ENCODE measurements around the gene CORO1C.

- TF ChIP-seq CTCF (IDR thresholded peaks at IDR 0.05; ENCODE audit: poor library complexity, severe bottlenecking) (no peak), POLR2AphosphoS5 (IDR thresholded peaks at IDR 0.05) (no peak), RAD21 (conservative IDR thresholded peaks at IDR 0.05) (no peak), SMC3 (conservative IDR thresholded peaks at IDR 0.05; ENCODE audit: poor library complexity) (no peak), EZH2 (IDR thresholded peaks at IDR 0.05; ENCODE audit: borderline replicate concordance, insufficient read depth, low read length, poor library complexity, severe bottlenecking) (no peak), MXI1 (conservative IDR thresholded peaks at IDR 0.05; ENCODE audit: poor library complexity, severe bottlenecking) (no peak)
- TF ChIP-seq, protein P1, sequence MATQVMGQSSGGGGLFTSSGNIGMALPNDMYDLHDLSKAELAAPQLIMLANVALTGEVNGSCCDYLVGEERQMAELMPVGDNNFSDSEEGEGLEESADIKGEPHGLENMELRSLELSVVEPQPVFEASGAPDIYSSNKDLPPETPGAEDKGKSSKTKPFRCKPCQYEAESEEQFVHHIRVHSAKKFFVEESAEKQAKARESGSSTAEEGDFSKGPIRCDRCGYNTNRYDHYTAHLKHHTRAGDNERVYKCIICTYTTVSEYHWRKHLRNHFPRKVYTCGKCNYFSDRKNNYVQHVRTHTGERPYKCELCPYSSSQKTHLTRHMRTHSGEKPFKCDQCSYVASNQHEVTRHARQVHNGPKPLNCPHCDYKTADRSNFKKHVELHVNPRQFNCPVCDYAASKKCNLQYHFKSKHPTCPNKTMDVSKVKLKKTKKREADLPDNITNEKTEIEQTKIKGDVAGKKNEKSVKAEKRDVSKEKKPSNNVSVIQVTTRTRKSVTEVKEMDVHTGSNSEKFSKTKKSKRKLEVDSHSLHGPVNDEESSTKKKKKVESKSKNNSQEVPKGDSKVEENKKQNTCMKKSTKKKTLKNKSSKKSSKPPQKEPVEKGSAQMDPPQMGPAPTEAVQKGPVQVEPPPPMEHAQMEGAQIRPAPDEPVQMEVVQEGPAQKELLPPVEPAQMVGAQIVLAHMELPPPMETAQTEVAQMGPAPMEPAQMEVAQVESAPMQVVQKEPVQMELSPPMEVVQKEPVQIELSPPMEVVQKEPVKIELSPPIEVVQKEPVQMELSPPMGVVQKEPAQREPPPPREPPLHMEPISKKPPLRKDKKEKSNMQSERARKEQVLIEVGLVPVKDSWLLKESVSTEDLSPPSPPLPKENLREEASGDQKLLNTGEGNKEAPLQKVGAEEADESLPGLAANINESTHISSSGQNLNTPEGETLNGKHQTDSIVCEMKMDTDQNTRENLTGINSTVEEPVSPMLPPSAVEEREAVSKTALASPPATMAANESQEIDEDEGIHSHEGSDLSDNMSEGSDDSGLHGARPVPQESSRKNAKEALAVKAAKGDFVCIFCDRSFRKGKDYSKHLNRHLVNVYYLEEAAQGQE (IDR thresholded peaks at IDR 0.05; ENCODE audit: borderline replicate concordance): no peak
Measured at GRCh38 chr12:108745641-108746040, 14.3 kb upstream of the CORO1C start.
